B cell (primary cell): ENCODE measurements around the gene IARS1.

Experiments
- EZH2 ChIP-seq: IDR thresholded peaks from 2 replicates; pipeline ENCODE4 v1.6.1; 2012; ENCODE audit warnings: borderline replicate concordance, low read depth, mild to moderate bottlenecking, moderate library complexity, low read length; ENCODE audit not compliant: insufficient read depth, poor library complexity, severe bottlenecking
- TF ChIP-seq, protein P1 (sequence below): fragments of 200-600 bp; IDR thresholded peaks from one replicate; pipeline ENCODE4 v1.8.0; 2022; ENCODE audit warnings: antibody characterized with exemption, mild to moderate bottlenecking

DNA sequence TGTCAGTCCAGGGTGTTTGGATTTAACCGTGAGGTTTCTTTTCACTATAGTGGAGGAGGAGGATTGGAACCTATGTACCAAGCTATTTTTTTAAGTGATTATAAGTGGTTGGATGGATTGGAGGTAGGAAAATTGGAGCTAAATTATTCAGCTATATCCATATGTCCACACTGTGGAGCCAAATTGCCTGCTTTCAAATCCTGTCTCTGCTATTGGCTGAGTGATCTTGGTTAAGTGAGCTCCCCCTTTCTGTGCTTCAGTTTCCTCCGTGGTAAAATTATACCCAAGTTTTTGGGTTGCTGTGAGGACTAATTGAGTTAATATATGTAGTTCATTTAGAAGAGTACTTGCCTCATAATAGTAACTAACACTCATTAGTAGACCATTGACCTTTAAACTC, 34.7 kb upstream of the IARS1 start:
- no peak for TF ChIP-seq EZH2
- TF ChIP-seq, protein P1, sequence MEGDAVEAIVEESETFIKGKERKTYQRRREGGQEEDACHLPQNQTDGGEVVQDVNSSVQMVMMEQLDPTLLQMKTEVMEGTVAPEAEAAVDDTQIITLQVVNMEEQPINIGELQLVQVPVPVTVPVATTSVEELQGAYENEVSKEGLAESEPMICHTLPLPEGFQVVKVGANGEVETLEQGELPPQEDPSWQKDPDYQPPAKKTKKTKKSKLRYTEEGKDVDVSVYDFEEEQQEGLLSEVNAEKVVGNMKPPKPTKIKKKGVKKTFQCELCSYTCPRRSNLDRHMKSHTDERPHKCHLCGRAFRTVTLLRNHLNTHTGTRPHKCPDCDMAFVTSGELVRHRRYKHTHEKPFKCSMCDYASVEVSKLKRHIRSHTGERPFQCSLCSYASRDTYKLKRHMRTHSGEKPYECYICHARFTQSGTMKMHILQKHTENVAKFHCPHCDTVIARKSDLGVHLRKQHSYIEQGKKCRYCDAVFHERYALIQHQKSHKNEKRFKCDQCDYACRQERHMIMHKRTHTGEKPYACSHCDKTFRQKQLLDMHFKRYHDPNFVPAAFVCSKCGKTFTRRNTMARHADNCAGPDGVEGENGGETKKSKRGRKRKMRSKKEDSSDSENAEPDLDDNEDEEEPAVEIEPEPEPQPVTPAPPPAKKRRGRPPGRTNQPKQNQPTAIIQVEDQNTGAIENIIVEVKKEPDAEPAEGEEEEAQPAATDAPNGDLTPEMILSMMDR: no peak
